GM10266 (cell line): Measurements from ENCODE around the gene ABHD2.
"Not testable (repeated sequence)": the region's sequence is repeated elsewhere in the genome, so short reads cannot be mapped to it uniquely, and the experiment has no call there.

Experiments used
- DNase-seq: peaks from one replicate; pipeline ENCODE4 v3.0.0; 2012; ENCODE audit errors: extremely low spot score
- TF ChIP-seq, protein P1 (sequence below): IDR thresholded peaks from 2 replicates; pipeline ENCODE4 v1.5.1; 2012; ENCODE audit warnings: mild to moderate bottlenecking, low read depth; ENCODE audit not compliant: control insufficient read depth, insufficient read depth; ENCODE audit errors: missing control alignments

ABHD2 gene

DNA sequence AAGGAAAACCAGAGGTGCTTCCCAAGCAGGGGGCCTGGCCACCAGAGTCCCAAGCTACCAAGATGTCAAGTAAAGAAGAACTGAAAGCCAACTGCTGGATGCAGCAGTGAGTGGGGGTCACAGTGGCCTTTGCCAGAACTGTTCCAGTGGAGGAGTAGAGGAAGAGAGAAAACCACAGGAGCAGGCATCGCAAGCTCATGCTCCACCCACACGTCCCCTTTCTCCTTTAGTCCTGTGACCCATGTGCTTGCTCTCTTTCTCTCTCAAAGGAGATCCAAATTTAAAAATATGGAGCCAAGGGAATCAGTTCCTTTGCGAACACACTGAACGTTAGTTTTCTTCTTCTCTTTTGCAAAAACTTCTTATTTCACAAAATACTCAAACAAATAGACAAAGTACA lies 12.4 kb upstream of the ABHD2 start:
- TF ChIP-seq, protein P1, sequence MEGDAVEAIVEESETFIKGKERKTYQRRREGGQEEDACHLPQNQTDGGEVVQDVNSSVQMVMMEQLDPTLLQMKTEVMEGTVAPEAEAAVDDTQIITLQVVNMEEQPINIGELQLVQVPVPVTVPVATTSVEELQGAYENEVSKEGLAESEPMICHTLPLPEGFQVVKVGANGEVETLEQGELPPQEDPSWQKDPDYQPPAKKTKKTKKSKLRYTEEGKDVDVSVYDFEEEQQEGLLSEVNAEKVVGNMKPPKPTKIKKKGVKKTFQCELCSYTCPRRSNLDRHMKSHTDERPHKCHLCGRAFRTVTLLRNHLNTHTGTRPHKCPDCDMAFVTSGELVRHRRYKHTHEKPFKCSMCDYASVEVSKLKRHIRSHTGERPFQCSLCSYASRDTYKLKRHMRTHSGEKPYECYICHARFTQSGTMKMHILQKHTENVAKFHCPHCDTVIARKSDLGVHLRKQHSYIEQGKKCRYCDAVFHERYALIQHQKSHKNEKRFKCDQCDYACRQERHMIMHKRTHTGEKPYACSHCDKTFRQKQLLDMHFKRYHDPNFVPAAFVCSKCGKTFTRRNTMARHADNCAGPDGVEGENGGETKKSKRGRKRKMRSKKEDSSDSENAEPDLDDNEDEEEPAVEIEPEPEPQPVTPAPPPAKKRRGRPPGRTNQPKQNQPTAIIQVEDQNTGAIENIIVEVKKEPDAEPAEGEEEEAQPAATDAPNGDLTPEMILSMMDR: no peak
- DNase-seq: no peak

DNA sequence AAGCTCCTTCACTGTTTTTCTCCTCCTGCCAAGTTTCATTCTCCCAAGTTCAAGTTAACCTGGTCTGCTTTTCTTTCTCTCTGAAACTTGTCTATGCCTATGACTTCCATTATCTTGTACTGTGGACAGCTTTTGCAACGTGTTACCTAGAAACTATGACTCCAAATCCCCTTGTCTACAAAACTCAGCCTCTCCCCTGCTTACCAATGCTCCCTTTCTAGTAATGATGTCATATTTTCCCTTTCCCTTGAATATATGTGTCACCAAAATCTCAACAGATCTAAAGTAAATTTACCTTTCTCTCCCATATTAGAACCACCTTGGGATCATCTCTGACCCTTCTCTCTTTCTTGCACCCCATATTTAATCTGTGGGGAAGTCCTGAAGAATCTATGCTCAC lies 10.5 kb upstream of the ABHD2 start:
- TF ChIP-seq, protein P1: no peak
- no peak for DNase-seq

DNA sequence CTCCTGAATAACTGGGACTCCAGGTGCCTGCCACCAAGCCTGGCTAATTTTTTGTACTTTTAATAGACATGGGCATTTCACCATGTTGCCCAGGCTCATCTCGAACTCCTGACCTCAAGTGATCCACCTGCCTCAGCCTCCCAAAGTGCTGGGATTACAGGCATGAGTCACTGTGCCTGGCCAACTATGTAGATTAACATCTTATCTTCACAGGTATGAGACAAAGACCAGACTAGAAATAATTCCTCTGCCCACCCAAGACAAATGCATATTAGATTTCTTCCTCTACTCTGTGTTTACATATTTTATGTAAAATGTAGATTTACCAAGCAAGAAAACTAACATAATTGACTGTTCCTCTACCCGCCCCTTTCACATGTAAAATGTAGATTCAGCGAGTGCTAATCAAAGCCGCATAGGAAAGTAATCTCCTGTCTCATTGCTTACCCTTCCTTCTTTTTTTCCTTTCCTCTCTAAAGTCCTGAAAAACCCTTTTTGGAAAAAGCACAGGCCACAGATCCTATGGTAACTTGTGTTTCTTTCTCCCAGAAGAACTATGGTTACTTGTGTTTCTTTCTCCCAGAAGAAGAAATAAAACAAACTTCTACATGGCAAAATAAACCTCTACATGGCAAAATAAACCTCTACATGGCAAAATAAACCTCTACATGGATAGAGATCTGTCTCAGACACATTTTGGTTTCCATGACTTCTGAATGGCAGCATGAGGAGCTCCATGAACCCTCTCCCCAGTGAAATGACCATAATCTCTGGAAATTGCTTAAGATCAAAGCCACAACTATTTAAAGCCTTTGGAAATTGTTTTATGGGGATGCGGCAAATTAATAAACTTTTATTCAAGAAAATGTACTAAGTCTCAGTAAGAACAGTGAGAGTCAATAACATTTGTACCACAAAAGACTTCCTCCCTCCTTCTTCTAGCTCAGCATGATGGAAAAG lies 9.1 kb upstream of the ABHD2 start:
- no peak for DNase-seq
- TF ChIP-seq, protein P1: no peak

DNA sequence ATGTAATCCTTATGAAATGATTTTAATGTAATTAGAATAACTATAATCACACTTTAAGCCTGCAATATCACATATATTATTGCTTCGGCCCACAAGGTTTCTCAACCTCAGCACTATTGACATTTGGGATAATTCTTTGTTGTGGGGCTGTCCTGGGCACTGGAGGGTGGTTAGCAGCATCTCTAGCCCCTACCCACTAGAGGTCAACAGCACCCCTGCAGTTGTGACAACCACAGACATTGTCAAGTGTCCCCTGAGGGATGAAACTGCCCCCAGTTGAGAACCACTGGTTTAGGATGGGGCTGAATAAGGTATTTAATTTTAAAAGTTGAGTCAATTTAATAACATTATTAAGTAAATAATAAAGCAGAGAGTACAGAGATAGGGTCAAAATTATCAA lies 6.4 kb upstream of the ABHD2 start:
- DNase-seq: no peak

DNA sequence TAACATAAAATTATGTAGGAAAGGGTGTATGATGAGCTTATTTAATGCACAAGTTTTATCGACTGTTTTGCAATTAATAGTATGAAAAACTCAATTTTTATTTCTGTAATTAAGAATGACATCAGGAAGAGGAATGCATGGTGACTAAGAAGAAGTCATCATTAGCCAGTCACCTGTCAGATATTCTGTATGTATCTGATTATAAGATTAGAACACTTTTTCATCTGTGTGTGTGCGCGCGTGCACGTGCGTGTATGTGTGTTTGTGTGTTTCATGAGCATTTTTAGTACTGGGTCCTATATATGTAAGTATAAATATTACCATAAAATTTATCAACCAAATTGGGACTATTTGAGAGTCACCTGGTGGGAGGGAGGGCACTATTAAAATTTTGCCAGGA lies 5.0 kb upstream of the ABHD2 start:
- TF ChIP-seq, protein P1: no peak
- DNase-seq: no peak

More for the DNA sequence above, 6.4 kb upstream of the ABHD2 start:
- TF ChIP-seq, protein P1: no peak

DNA sequence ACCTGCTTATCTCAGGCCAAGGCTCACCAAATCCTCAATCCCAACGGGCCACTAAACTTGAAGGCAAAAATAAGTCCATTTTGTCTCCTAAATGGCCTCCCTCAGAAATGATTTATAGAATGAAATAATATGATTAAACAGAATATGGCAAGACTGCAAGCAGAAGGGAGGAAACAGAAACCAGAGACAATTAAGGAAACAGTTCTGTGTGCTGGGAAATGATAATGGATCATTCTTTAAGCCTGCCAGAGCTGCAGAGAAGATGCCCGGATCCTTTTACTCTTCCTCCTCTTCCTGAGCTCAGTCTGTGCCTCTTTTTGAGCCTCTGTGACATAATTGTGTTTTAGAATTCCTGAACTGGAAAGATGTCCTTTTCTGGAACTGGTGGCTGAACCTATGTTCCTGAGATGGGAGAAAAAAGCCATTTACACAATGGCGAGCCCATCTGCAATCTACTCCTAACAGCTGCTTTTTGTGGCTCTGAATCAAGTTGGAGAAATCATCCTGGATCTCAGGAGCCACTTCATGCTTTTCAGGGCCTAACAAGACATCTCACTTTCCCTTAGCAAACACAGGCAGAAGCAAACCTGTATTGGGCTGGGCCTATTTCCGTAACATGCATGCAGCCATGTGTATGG lies 2.8 kb upstream of the ABHD2 start:
- DNase-seq: no peak
- TF ChIP-seq, protein P1: no peak

DNA sequence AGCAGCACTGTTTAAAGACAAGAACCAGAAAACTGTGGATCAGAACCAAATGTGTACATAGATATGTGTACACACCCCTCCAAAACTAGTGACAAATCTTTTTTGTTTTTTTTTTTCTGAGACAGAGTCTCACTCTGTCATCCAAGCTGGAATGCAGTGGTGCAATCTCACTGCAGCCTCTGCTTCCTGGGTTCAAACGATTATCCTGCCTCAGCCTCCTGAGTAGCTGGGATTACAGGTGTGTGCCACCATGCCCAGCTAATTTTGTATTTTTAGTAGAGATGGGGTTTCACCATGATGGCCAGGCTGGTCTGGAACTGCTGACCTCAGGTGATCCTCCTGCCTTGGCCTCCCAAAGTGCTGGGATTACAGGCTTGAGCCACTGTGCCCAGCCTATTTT lies 2.3 kb upstream of the ABHD2 start:
- DNase-seq: not testable (repeated sequence)

DNA sequence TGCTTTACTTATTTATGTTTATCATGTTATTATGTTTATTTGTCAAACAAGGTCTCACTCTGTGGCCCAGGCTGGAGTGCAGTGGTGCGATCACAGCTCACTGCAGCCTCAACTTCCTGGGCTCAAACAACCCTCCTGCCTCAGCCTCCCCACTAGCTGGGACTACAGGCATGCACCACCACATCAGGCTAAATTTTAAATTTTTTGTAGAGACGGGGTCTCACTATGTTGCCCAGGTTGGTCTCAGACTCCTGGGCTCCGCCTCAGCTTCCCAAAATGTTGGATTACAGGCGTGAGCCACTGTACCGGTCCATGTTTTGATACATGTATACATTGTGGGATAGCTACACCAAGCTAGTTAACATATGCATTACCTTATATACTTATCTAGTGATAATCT lies 1.9 kb upstream of the ABHD2 start:
- DNase-seq: not testable (repeated sequence)
